H1 (cell line): ENCODE measurements around the gene GPD1. TPM values are rescaled to one million over a fixed set of nuclear protein-coding genes. Genes with fewer than 3 reads are reported as not detected.

ENCODE experiments used
- BRCA1 ChIP-seq: IDR thresholded peaks from 2 replicates; pipeline ENCODE4 v1.6.1; 2012; ENCODE audit warnings: low read depth, low read length, improper control_type of control experiment
- CHD2 ChIP-seq: IDR thresholded peaks from 2 replicates; pipeline ENCODE4 v1.6.1; 2012; ENCODE audit warnings: low read length, improper control_type of control experiment
- CTCF ChIP-seq, 3 experiments: IDR thresholded peaks; 1 replicate in 2 of 3; 2 replicates in 1 of 3; pipeline versions ENCODE4 v1.5.1 to v1.6.1; 2011; ENCODE audit warnings: low read length in 3 of 3, mild to moderate bottlenecking in 3 of 3, inconsistent platforms in 2 of 3, low read depth in 1 of 3, moderate library complexity in 1 of 3; ENCODE audit not compliant: insufficient read depth in 1 of 3; ENCODE audit errors: control extremely low read depth in 1 of 3
- GABPA ChIP-seq: IDR thresholded peaks from 2 replicates; pipeline ENCODE4 v1.6.1; 2011; ENCODE audit warnings: mild to moderate bottlenecking, low read length, moderate library complexity, borderline replicate concordance; ENCODE audit not compliant: insufficient read depth
- HDAC2 ChIP-seq, 2 experiments: fragments of 300-600 bp in 1 of 2; sonication (generic) in 1 of 2; IDR thresholded peaks; 2 replicates each; pipeline ENCODE4 v1.6.1; 2011 to 2012; ENCODE audit warnings: low read depth in 2 of 2, low read length in 2 of 2, mild to moderate bottlenecking in 2 of 2, moderate library complexity in 2 of 2, borderline replicate concordance in 1 of 2, inconsistent platforms in 1 of 2
- POLR2AphosphoS5 ChIP-seq: IDR thresholded peaks from 2 replicates; pipeline ENCODE4 v1.6.1; 2011; ENCODE audit warnings: low read depth, low read length
- RAD21 ChIP-seq, 2 experiments: IDR thresholded peaks in 1 of 2; conservative IDR thresholded peaks in 1 of 2; 2 replicates each; pipeline ENCODE4 v1.6.1; 2011; ENCODE audit warnings: low read depth in 2 of 2, low read length in 2 of 2, improper control_type of control experiment in 1 of 2, inconsistent platforms in 1 of 2, mild to moderate bottlenecking in 1 of 2, moderate library complexity in 1 of 2
- SAP30 ChIP-seq: fragments of 300-600 bp; sonication (generic); IDR thresholded peaks from 2 replicates; pipeline ENCODE4 v1.7.1; 2012; ENCODE audit warnings: low read length, moderate library complexity, mild to moderate bottlenecking, inconsistent platforms; ENCODE audit not compliant: insufficient read depth, insufficient replicate concordance
- SIX5 ChIP-seq: IDR thresholded peaks from 2 replicates; pipeline ENCODE4 v1.6.1; 2011; ENCODE audit warnings: mild to moderate bottlenecking, low read depth, low read length
- TAF1 ChIP-seq: IDR thresholded peaks from 2 replicates; pipeline ENCODE4 v1.6.1; 2011; ENCODE audit warnings: mild to moderate bottlenecking, low read depth, low read length
- TBP ChIP-seq: IDR thresholded peaks from 2 replicates; pipeline ENCODE4 v1.6.1; 2011; ENCODE audit warnings: low read depth, low read length, improper control_type of control experiment
- polyA plus RNA-seq, 7 experiments: library from polyadenylated mRNA; depleted of rRNA in 3 of 7; stranded (reverse) in 5 of 7; unstranded in 2 of 7; fragments of >200 nt in 5 of 7; fragments of 200-250 nt in 2 of 7; gene quantifications; 1 replicate in 5 of 7; 2 replicates in 1 of 7; 4 replicates in 1 of 7; pipeline versions ENCODE4 v1.2.1 to v1.2.3, GENCODE V29; 2011 to 2013; ENCODE audit warnings: missing spikeins in 2 of 7, mixed read lengths in 2 of 7
- total RNA-seq: library from RNA; stranded (reverse); fragmentation: NEBNext Ultra II Directional; extraction: Animal tissue kit (Norgen Biotek cat#: 25700); gene quantifications from 2 replicates; pipeline ENCODE4 v1.2.1, GENCODE V29; 2021

Gene GPD1
- total and polyA plus RNA-seq, 2 of the 8 experiments (the other 6 are each of a cell fraction or from before 2014, with no cell fraction given) = 0.45 to 0.74 TPM

- peak; percentile 27; the same call in 1 of the 2 replicates for TF ChIP-seq GABPA
- 0 out of 2 replicates have a peak, but pooled peaks have one; percentile 46 for TF ChIP-seq BRCA1
- no peak for TF ChIP-seq HDAC2 (IDR thresholded peaks at IDR 0.05; ENCODE audit: borderline replicate concordance in 1 of 2, low read depth in 2 of 2, low read length in 2 of 2)
- TF ChIP-seq SAP30 = no peak
- TF ChIP-seq CTCF (IDR thresholded peaks at IDR 0.05; ENCODE audit: control extremely low read depth in 1 of 3, insufficient read depth in 1 of 3, low read depth in 1 of 3, low read length in 3 of 3) = peak; percentile 92 to 94 (median 94)
- TF ChIP-seq SIX5 = no peak
- no peak for TF ChIP-seq POLR2AphosphoS5
- TF ChIP-seq TBP = peak; percentile 34; the same call in 1 of the 2 replicates
- TF ChIP-seq RAD21 (IDR thresholded peaks at IDR 0.05 in 1 of 2, conservative IDR thresholded peaks at IDR 0.05 in 1 of 2; ENCODE audit: low read depth in 2 of 2, low read length in 2 of 2) = peak; percentile 96 to 97
- no peak for TF ChIP-seq TAF1
- 0 out of 2 replicates have a peak, but pooled peaks have one; percentile 59 for TF ChIP-seq CHD2
Observed at GRCh38 chr12:50074936-50075807, 28.6 kb upstream of the GPD1 start (continued).
